GM12873 (cell line): ENCODE results near the gene SAMMSON.

ENCODE experiments used
- CTCF ChIP-seq: IDR thresholded peaks from 2 replicates; pipeline ENCODE4 v1.5.1; 2012; ENCODE audit warnings: low read depth, mild to moderate bottlenecking, moderate library complexity, low read length, control low read depth; ENCODE audit not compliant: insufficient read depth; ENCODE audit errors: missing control alignments

Gene SAMMSON

DNA sequence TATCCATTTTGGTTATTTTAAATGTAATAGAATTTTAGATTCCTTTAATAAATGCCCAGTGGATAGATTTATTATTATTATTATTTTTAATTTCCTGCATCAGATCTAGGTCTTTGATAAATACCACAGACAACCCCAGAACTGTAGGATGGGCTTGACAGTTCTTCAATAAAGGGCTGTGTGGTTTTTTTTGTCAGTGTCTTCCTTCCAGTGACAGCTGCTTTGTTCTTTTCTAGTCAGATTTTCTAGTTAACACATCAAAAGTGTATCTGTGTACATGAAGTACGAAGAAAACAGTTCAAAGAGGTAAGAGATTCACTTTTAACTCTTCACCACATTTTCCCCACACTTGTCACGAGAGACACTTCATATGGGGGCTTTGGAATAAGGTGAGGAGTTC is 120.3 kb downstream of the SAMMSON start:
- TF ChIP-seq CTCF: no peak
